ENCODE results near the gene TUBA1C. TPM values are rescaled to one million over a fixed set of nuclear protein-coding genes. Genes with fewer than 3 reads are reported as not detected.

Gene TUBA1C
- total and polyA plus RNA-seq, 2 of the 8 experiments (the other 6 are each of a cell fraction or from before 2014, with no cell fraction given) = 504 to 3,101 TPM

DNA sequence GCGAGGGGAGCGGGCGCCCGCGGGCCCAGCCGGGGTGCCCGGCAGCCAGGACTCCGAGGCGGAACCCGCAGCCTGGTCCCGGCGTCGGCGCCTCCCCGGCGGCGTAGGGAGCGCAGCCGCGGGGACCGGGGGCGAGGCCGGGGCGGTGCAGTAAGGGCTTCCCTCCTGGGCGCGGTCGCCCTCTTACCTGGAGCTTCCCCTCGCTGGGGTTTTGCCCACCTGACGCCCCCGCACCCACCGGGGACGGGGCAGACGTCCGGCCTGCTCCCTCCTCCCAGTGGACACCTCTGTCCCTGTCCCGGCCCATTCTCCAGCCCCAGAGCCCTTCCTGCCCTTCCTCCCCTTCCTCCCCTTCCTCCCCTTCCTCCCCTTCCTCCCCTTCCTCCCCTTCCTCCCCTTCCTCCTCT lies 413 bp upstream of the TUBA1C start:
- H2BK15ac ChIP-seq (ENCODE audit: low read length) = 0 out of 2 replicates have a peak overlapping the region, but pooled peaks have one; percentile 61
- H3K23ac ChIP-seq (ENCODE audit: insufficient read length) = no peak overlapping the region
- H3K4me1 ChIP-seq (replicated peaks in 1 of 4; ENCODE audit: control insufficient read depth in 3 of 4, insufficient read depth in 4 of 4, low read length in 3 of 4) = peaks cover 0 to 2% (median 0%) of the 10 kb centered on the region in 4 experiments; a peak in 4 of 7 replicates
- DNase-seq (ENCODE audit: low read depth in 1 of 2, low spot score in 2 of 2) (no peak), FAIRE-seq (no peak)
- no peak overlapping the region for H3K14ac ChIP-seq (ENCODE audit: insufficient read length)
- peak overlapping the region; percentile 83 for H3K18ac ChIP-seq (ENCODE audit: extremely low read depth, low read length)
- peak overlapping the region; percentile 80 to 81 for H3K4me2 ChIP-seq (ENCODE audit: insufficient read depth in 1 of 2, low read depth in 2 of 2, low read length in 2 of 2)
- H3K23me2 ChIP-seq (ENCODE audit: low read depth, low read length) = peaks cover 4% of the 10 kb centered on the region; the same call in 1 of the 2 replicates
- ChIA-PET CTCF (ENCODE audit: partially characterized antibody) (interaction anchor here (1.0 to 2.3 kb wide), 11 partner anchors 11 to 319 kb away, joined by 3 to 10 read pairs (median 4); no protein-coding TSS in a partner anchor), POLR2A (ENCODE audit: partially characterized antibody) (interaction anchor here (0.6 to 5.2 kb wide), 30 partner anchors 9 to 315 kb away, joined by 3 to 111 read pairs (median 4); partner anchors contain the start of genes KCNH3, PRPH, SPATS2 and TROAP)
- H2BK12ac ChIP-seq (ENCODE audit: low read depth, low read length) = 0 out of 2 replicates have a peak overlapping the region, but pooled peaks have one; percentile 9
- H3K79me1 ChIP-seq (ENCODE audit: low read depth, low read length) = peaks cover 8% of the 10 kb centered on the region; the same call in 1 of the 2 replicates
- peak overlapping the region; percentile 78 for H3K4ac ChIP-seq (replicated peaks; ENCODE audit: insufficient read length, low read depth, low read length)
- no peak overlapping the region for H2AK5ac ChIP-seq (ENCODE audit: low read depth, low read length)
- WGBS, 2 experiments (ENCODE audit: extremely low coverage in 1 of 2, insufficient coverage in 1 of 2, insufficient read length in 1 of 2, insufficient replicate concordance in 2 of 2, low coverage in 1 of 2, low lambda C conversion rate in 2 of 2, missing lambda C conversion rate in 1 of 2) = 2% methylated on average over 9 of the region's 35 CpGs; no CpG with 5 or more reads in 1 of the 2 experiments
- H3K9me3 ChIP-seq (ENCODE audit: insufficient read depth in 2 of 2, low read depth in 1 of 2, low read length in 1 of 2) = no peaks in the 10 kb centered on the region
- H4K91ac ChIP-seq (replicated peaks; ENCODE audit: insufficient read length, low read length) = no peak overlapping the region
- H3K27ac ChIP-seq (ENCODE audit: low read depth, low read length) = 0 out of 2 replicates have a peak overlapping the region, but pooled peaks have one; percentile 39
- H3K36me3 ChIP-seq (ENCODE audit: control insufficient read depth in 2 of 4, insufficient read depth in 4 of 4, low read length in 3 of 4) = peaks cover 0 to 25% (median 7%) of the 10 kb centered on the region in 4 experiments; a peak in 5 of 8 replicates
- H4K8ac ChIP-seq (ENCODE audit: extremely low read depth, insufficient read depth, low read length) = peak overlapping the region; percentile 88
- H3K4me3 ChIP-seq (ENCODE audit: extremely low read depth in 1 of 4, insufficient read depth in 2 of 4, low read depth in 3 of 4, low read length in 4 of 4) = peak overlapping the region; percentile 80 to 94 (median 90)
- H3K56ac ChIP-seq (replicated peaks; ENCODE audit: insufficient read length, low read depth, low read length) = peak overlapping the region; percentile 42
- H3K9ac ChIP-seq (replicated peaks in 1 of 4; ENCODE audit: extremely low read depth in 1 of 4, low read depth in 3 of 4, low read length in 3 of 4) = peak overlapping the region; percentile 38 to 72 (median 52); a peak in 6 of 7 replicates
- H2BK120ac ChIP-seq (replicated peaks; ENCODE audit: low read depth, low read length) = no peak overlapping the region
- no peak overlapping the region; the same call in 1 of the 2 replicates for H2AFZ ChIP-seq (ENCODE audit: low read length)
- peaks cover 2 to 9% of the 10 kb centered on the region in 2 experiments for H4K20me1 ChIP-seq (replicated peaks in 1 of 2; ENCODE audit: control insufficient read depth in 1 of 2, insufficient read depth in 2 of 2, low read length in 2 of 2)
- H2BK5ac ChIP-seq (ENCODE audit: low read depth, low read length) = peak overlapping the region; percentile 78; the same call in 1 of the 2 replicates
- H2BK20ac ChIP-seq (ENCODE audit: low read length) = no peak overlapping the region
- H4K5ac ChIP-seq (ENCODE audit: insufficient read length, low read depth, low read length) = peak overlapping the region; percentile 62
- H3K27me3 ChIP-seq (replicated peaks in 1 of 4; ENCODE audit: control insufficient read depth in 3 of 4, extremely low read depth in 1 of 4, insufficient read depth in 3 of 4, low read length in 3 of 4) = no peaks in the 10 kb centered on the region
- peaks cover 8 to 37% of the 10 kb centered on the region in 2 experiments for H3K79me2 ChIP-seq (ENCODE audit: control insufficient read depth in 1 of 2, insufficient read depth in 2 of 2, low read length in 2 of 2)
- TF ChIP-seq, protein P1, sequence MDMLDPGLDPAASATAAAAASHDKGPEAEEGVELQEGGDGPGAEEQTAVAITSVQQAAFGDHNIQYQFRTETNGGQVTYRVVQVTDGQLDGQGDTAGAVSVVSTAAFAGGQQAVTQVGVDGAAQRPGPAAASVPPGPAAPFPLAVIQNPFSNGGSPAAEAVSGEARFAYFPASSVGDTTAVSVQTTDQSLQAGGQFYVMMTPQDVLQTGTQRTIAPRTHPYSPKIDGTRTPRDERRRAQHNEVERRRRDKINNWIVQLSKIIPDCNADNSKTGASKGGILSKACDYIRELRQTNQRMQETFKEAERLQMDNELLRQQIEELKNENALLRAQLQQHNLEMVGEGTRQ (IDR thresholded peaks at IDR 0.05; ENCODE audit: low read length) = no peak
- TF ChIP-seq SIN3A (conservative IDR thresholded peaks at IDR 0.05 in 1 of 2, IDR thresholded peaks at IDR 0.05 in 1 of 2; ENCODE audit: low read depth in 1 of 2, low read length in 2 of 2) = 0 out of 4 replicates have a peak, but pooled peaks of 1 of the 2 experiments have one; percentile 32

Measured in H1 (cell line).